Prostate gland (tissue), 2 donors: ENCODE data around the gene SLC35G3.

Experiments used
- POLR2AphosphoS5 ChIP-seq: sonication (generic); formaldehyde crosslinking; IDR thresholded peaks from one replicate; pipeline ENCODE4 v1.6.1; 2017; ENCODE audit warnings: antibody characterized with exemption
- TF ChIP-seq, protein P1 (sequence below), 4 experiments: fragments of 200-600 bp in 2 of 4; fragments of 450-650 bp in 2 of 4; sonication (generic) in 2 of 4; IDR thresholded peaks; 1 replicate in 3 of 4; 2 replicates in 1 of 4; pipeline ENCODE4 v1.5.1; 2016 to 2019; ENCODE audit warnings: antibody characterized with exemption in 4 of 4, mild to moderate bottlenecking in 2 of 4, moderate library complexity in 2 of 4

DNA sequence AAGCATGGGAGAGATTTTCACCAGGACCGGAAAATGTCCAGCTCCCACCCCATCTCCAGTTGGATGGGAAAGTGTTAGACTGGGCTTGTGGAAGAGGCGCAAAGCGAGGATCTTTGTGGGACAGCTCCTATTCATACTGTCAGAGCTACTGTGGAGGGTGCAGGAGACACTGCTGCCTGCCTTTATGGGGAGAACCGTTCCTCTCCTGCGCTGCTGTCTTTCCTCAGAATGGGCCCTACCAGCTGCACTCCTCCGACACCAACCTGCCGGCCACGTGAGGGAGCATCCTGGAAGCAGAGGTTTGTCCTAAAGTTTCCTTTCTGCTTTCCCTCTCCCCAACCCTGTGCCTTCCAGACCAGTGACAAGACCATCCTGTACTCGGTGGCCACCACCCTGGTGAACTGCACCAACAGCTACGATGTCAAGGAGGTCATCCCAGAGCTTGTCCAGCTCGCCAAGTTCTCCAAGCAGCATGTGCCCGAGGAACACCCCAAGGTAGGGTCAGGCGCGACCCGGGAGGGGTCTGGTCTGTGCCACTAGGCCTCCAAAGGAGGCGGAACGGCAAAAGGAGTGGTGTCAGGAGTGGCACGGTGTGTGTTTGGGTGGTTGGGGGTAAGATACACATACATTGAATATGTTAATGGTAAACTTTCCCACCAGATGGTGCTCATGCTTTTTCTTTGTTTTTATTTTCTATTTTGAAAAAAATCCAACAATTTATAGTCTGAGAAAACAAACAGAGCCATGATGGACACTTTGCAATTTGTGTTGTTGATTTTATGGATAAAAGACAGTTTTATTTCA, 23.0 kb downstream of the SLC35G3 start:
- TF ChIP-seq, protein P1, sequence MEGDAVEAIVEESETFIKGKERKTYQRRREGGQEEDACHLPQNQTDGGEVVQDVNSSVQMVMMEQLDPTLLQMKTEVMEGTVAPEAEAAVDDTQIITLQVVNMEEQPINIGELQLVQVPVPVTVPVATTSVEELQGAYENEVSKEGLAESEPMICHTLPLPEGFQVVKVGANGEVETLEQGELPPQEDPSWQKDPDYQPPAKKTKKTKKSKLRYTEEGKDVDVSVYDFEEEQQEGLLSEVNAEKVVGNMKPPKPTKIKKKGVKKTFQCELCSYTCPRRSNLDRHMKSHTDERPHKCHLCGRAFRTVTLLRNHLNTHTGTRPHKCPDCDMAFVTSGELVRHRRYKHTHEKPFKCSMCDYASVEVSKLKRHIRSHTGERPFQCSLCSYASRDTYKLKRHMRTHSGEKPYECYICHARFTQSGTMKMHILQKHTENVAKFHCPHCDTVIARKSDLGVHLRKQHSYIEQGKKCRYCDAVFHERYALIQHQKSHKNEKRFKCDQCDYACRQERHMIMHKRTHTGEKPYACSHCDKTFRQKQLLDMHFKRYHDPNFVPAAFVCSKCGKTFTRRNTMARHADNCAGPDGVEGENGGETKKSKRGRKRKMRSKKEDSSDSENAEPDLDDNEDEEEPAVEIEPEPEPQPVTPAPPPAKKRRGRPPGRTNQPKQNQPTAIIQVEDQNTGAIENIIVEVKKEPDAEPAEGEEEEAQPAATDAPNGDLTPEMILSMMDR (IDR thresholded peaks at IDR 0.05) = peak in 2 of 4 experiments; percentile 49 to 55
- TF ChIP-seq POLR2AphosphoS5 = no peak
